Endothelial cell of umbilical vein (primary cell): ENCODE data around the gene PAPPA2.

ENCODE experiments used
- EZH2 ChIP-seq: IDR thresholded peaks from 2 replicates; pipeline ENCODE4 v1.6.1; 2012; ENCODE audit warnings: borderline replicate concordance, low read depth, mild to moderate bottlenecking, moderate library complexity, low read length, inconsistent platforms; ENCODE audit not compliant: severe bottlenecking
- POLR2A ChIP-seq: IDR thresholded peaks from 2 replicates; pipeline ENCODE4 v1.6.1; 2012; ENCODE audit warnings: low read depth, mild to moderate bottlenecking, control low read depth, low read length
- POLR2AphosphoS5 ChIP-seq: IDR thresholded peaks from 2 replicates; pipeline ENCODE4 v1.6.1; 2012; ENCODE audit warnings: low read depth, mild to moderate bottlenecking, control low read depth, low read length, moderate library complexity; ENCODE audit not compliant: insufficient read depth

- TF ChIP-seq POLR2A: no peak
- no peak for TF ChIP-seq EZH2
- no peak for TF ChIP-seq POLR2AphosphoS5
Measured at GRCh38 chr1:176801514-176802020, 338.6 kb downstream of the PAPPA2 start.
